ENCODE measurements around the gene GSE1. TPM values are rescaled to one million over a fixed set of nuclear protein-coding genes. Genes with fewer than 3 reads are reported as not detected.

The GSE1 gene
- total and polyA plus RNA-seq, 2 of the 13 experiments (the other 11 are each of a cell fraction or from before 2014, with no cell fraction given), result 16.1 to 31.2 TPM

DNA sequence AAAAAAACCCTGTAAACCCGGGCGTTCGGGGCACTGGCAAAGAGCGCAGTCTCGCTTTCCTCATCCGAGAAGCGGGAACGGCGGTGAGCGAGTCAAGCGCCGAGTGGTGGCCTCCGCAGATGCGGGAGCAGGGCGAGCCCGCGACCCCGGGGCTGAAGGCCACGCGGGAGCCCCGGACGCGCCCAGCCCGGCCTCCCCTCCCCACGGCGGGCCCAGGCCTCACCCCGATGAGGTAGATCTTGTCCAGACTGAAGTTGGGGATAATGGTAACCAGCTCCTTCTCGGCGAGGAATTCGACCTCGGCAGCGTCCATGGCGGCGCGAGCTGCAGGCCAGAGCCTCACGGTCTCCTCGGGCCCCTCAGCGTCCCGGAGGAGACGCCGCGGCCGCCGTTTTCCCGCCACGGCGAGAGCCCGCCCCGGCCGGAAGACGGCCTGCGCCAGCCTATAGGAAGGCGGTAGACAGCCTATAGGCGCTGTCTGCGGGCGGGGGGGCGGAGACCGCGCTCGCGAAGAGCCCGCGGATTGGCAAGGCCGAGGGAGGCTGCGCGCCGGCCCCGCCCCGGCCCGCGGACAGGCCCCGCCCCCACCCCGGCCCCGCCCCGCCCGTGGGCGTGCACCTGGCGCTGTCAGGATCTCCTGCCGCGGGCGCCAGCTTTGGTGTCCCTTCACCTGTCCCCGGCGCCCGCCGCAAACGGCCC, 75.6 kb downstream of the GSE1 start, which contains the start of gene GINS2 (continued):
- TF ChIP-seq, protein P1, sequence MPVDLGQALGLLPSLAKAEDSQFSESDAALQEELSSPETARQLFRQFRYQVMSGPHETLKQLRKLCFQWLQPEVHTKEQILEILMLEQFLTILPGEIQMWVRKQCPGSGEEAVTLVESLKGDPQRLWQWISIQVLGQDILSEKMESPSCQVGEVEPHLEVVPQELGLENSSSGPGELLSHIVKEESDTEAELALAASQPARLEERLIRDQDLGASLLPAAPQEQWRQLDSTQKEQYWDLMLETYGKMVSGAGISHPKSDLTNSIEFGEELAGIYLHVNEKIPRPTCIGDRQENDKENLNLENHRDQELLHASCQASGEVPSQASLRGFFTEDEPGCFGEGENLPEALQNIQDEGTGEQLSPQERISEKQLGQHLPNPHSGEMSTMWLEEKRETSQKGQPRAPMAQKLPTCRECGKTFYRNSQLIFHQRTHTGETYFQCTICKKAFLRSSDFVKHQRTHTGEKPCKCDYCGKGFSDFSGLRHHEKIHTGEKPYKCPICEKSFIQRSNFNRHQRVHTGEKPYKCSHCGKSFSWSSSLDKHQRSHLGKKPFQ (CRISPR knock-in tag; IDR thresholded peaks at IDR 0.05; ENCODE audit: insufficient replicate concordance), result peak; percentile 24
- TF ChIP-seq ZNF296 (CRISPR knock-in tag; conservative IDR thresholded peaks at IDR 0.05), result no peak
- peak; percentile 71; the same call in 1 of the 2 replicates for TF ChIP-seq ZNF546 (CRISPR knock-in tag; conservative IDR thresholded peaks at IDR 0.05)
- TF ChIP-seq SMARCE1 (IDR thresholded peaks at IDR 0.05; ENCODE audit: borderline replicate concordance), result no peak
- 0 out of 2 replicates have a peak, but pooled peaks have one; percentile 46 for TF ChIP-seq ZNF430 (CRISPR knock-in tag; IDR thresholded peaks at IDR 0.05)
- no peak for TF ChIP-seq ZNF577 (CRISPR knock-in tag; IDR thresholded peaks at IDR 0.05; ENCODE audit: borderline replicate concordance, low read depth)
- TF ChIP-seq ZFP41 (CRISPR knock-in tag; IDR thresholded peaks at IDR 0.05; ENCODE audit: borderline replicate concordance), result peak; percentile 87; the same call in 1 of the 2 replicates
- TF ChIP-seq, protein P2, sequence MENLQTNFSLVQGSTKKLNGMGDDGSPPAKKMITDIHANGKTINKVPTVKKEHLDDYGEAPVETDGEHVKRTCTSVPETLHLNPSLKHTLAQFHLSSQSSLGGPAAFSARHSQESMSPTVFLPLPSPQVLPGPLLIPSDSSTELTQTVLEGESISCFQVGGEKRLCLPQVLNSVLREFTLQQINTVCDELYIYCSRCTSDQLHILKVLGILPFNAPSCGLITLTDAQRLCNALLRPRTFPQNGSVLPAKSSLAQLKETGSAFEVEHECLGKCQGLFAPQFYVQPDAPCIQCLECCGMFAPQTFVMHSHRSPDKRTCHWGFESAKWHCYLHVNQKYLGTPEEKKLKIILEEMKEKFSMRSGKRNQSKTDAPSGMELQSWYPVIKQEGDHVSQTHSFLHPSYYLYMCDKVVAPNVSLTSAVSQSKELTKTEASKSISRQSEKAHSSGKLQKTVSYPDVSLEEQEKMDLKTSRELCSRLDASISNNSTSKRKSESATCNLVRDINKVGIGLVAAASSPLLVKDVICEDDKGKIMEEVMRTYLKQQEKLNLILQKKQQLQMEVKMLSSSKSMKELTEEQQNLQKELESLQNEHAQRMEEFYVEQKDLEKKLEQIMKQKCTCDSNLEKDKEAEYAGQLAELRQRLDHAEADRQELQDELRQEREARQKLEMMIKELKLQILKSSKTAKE (CRISPR knock-in tag; IDR thresholded peaks at IDR 0.05; ENCODE audit: borderline replicate concordance), result no peak
- no peak for TF ChIP-seq NR3C1 (CRISPR knock-in tag; IDR thresholded peaks at IDR 0.05)
- peak; percentile 50; the same call in 1 of the 2 replicates for TF ChIP-seq ZSCAN22 (CRISPR knock-in tag; IDR thresholded peaks at IDR 0.05)
- TF ChIP-seq SMAD1 (CRISPR knock-in tag; IDR thresholded peaks at IDR 0.05; ENCODE audit: borderline replicate concordance, low read depth), result no peak; the same call in 1 of the 2 replicates
- peak; percentile 96 for TF ChIP-seq ZNF274 (CRISPR knock-in tag; IDR thresholded peaks at IDR 0.05)
- no peak for TF ChIP-seq ZNF670 (CRISPR knock-in tag; IDR thresholded peaks at IDR 0.05; ENCODE audit: borderline replicate concordance)
- TF ChIP-seq RBAK (CRISPR knock-in tag; IDR thresholded peaks at IDR 0.05), result no peak; the same call in 1 of the 2 replicates
- no peak for TF ChIP-seq CC2D1A (CRISPR knock-in tag; IDR thresholded peaks at IDR 0.05)
- TF ChIP-seq, protein P3, sequence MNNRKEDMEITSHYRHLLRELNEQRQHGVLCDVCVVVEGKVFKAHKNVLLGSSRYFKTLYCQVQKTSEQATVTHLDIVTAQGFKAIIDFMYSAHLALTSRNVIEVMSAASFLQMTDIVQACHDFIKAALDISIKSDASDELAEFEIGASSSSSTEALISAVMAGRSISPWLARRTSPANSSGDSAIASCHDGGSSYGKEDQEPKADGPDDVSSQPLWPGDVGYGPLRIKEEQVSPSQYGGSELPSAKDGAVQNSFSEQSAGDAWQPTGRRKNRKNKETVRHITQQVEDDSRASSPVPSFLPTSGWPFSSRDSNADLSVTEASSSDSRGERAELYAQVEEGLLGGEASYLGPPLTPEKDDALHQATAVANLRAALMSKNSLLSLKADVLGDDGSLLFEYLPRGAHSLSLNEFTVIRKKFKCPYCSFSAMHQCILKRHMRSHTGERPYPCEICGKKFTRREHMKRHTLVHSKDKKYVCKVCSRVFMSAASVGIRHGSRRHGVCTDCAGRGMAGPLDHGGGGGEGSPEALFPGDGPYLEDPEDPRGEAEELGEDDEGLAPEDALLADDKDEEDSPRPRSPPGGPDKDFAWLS (CRISPR knock-in tag; IDR thresholded peaks at IDR 0.05; ENCODE audit: borderline replicate concordance), result no peak
- no peak for TF ChIP-seq NCOA1 (CRISPR knock-in tag; IDR thresholded peaks at IDR 0.05)
- TF ChIP-seq KDM2A (CRISPR knock-in tag; IDR thresholded peaks at IDR 0.05; ENCODE audit: borderline replicate concordance, low read depth), result peak; percentile 74; the same call in 1 of the 2 replicates
- no peak for TF ChIP-seq ZNF335 (CRISPR knock-in tag; IDR thresholded peaks at IDR 0.05)
- peak; percentile 60; the same call in 1 of the 2 replicates for TF ChIP-seq ZSCAN31 (CRISPR knock-in tag; IDR thresholded peaks at IDR 0.05; ENCODE audit: low read depth)
- no peak for TF ChIP-seq SMYD3 (CRISPR knock-in tag; IDR thresholded peaks at IDR 0.05)
